ENCODE measurements around the gene GLB1L.
"Not testable (repeated sequence)": the region's sequence is repeated elsewhere in the genome, so short reads cannot be mapped to it uniquely, and the experiment has no call there.

GLB1L gene

DNA sequence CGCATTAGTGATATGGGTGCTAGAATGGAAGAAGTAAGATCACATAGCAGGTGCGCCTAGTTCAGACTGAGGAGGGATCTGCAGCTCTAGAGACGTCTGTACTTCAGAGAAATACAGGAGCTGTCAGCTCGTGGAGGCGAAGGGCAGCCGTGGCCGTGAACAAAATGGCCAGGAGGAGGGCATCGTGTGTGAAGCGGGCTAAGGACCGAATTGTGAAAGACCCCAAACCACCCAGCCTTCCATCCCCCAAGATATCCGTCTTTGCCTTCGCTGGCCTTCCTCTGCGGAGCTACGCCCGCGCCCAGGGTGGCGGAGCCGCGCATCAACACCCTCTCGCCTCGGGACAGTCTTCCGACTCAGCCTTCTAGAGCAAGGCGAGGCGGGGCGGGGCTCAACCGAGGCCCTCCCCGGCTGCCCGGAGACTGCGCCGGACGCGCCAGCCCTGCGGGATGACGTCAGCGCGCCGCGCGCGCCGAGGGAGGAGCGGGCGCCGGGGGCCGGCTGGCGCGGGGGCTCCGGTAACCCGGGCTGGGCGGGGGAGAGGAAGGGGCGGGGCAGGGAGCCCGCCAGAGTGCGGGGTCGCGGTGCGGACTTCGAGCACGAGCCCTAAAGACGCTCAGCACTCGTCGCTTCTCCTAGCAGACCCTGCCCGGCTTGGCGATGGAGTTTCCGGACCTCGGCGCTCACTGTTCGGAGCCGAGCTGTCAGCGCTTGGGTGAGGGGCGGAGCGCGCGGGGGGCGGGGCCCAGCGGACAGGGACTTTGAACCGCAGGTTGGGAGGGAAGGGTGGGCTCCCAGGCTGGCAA lies 38.7 kb downstream of the GLB1L start, which contains the start of gene ZFAND2B:
Gene ZFAND2B (plus strand): TSS at position 455 of the 806 bp plus-strand sequence. CDS start 206 bp downstream, at position 661.
- peak; percentile 84 for DNase-seq (ENCODE audit: low read depth)

DNA sequence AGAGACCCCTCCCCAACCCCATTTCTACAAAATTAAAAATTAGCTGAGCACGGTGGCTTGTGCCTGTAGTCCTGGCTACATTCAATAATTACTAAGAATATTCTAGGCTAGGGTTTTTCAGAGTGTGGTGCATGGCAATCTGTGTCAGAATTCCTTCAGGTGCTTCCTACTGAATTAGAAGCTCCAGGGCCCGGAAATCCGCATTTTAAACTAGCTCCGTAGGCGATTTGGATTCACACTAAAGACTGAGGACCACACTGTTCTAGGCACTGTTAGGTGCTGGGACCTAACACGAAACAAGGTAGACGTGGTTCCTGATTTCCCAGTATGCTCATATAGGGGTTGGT lies 39.3 kb downstream of the GLB1L start:
- no peak for DNase-seq (ENCODE audit: low read depth)

DNA sequence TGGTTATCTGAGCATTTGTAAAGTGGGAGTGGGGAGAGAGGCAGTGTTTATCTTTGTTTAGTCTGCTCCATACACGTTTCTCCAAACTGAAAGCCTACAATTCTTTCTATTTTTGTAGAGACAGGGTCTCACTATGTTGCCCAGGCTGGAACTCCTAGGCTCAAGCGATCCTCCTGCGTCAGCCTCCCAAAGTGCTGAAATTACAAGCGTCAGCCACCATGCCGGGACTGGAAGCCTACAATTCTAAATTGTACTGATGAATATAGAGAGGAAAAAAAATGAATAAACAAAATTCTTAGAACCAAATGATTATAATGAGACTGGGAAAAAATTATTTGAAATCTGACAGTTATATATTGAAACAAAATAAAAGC lies 40.1 kb downstream of the GLB1L start:
- DNase-seq (ENCODE audit: low read depth), result no peak

DNA sequence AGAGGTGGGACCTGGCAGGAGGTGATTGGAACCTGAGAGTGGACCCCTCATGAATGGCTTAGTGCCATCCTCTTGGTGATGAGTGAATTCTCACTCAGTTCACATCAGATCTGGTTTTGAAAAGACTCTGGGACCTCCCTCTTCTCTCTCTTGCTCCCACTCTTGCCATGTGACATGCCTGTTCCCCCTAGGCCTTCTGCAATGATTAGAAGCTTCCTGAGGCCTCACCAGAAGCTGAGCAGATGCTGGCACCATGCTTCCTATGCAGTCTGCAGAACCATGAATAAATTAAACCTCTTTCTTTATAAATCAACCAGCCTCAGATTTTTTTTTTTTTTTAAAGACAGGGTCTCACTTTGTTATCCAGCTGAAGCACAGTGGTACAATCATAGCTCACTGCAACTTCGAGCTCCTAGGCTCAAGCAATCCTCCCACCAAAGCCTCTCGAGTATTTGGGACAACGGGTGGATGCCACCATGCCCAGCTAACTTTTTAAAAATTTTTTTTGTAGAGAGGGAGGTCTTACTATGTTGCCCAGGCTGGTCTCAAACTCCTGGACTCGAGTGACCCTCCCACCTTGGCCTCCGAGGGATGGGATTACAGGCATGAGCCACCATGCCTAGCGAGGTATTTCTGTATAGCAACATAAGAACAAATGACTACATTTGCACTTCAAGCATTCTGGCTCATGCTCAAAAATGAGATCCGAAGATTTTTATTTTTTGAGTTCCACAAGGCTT lies 40.6 kb downstream of the GLB1L start:
- DNase-seq (ENCODE audit: low read depth), result no peak

DNA sequence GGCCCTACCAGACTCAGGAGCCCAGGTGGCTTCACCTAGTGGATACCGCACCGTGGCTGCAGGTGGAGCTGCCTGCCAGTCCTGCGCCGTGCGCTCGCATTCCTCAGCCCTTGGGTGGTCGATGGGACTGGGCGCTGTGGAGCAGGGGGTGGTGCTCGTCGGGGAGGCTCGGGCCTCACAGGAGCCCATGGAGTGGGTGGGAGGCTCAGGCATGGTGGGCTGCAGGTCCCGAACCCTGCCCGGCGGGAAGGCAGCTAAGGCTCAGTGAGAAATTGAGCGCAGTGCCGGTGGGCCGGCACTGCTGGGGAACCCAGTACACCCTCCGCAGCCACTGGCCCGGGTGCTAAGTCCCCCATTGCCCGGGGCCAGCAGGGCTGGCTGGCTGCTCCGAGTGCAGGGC lies 43.9 kb downstream of the GLB1L start:
- DNase-seq (ENCODE audit: low read depth), result not testable (repeated sequence)

DNA sequence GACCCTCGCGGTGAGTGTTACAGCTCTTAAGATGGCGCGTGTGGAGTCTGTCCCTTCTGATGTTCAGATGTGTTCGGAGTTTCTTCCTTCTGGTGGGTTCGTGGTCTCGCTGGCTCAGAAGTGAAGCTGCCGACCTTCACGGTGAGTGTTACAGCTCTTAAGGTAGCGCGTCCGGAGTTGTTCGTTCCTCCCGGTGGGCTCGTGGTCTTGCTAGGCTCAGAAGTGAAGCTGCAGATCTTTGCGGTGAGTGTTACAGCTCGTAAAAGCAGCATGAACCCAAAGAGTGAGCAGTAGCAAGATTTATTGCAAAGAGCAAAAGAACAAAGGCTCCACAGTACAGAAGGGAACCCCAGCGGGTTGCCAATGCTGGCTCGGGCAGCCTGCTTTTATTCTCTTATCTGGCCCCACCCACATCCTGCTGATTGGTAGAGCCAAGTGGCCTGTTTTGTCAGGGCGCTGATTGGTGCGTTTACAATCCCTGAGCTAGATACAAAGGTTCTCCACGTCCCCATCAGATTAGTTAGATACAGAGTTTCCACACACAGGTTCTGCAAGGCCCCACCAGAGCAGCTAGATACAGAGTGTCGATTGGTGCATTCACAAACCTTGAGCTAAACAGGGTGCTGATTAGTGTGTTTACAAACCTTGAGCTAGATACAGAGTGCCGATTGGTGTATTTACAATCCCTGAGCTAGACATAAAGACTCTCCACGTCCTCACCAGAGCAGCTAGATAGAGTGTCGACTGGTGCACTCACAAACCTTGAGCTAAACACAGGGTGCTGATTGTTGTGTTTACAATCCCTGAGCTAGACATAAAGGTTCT lies 44.5 kb downstream of the GLB1L start:
- not testable (repeated sequence) for DNase-seq (ENCODE audit: low read depth)

DNA sequence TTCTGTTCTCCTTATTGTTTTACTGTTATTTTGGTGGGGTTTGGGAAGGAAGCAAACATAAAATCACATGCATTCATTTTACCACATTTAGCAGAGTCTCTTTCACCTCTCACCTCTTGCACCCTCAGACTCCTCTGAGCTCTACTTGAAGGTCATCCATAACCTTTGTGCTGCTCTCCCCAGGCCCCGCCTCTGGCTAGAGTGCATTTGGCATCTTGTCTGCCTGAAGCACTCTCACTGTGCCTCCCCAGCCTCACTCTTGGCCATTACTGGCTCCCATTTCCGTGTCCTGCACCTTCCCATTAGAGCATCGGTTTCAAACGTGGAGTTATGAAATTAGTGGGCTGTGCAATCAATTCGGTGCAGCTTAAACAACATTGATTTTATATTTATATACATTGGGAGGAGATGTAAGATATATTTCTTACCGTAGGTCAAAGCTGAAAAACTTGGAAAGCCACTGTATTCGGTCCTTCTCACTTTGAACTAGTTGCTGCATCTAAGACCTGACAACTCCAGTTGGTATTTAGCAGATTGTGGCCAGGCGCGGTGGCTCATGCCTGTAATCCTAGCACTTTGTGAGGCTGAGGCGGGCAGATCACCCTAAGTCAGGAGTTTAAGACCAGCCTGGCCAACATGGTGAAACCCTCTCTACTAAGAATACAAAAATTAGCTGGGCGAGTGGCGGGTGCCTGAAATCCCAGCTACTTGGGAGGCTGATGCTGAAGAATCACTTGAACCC lies 45.6 kb downstream of the GLB1L start:
- no peak for DNase-seq (ENCODE audit: low read depth)

DNA sequence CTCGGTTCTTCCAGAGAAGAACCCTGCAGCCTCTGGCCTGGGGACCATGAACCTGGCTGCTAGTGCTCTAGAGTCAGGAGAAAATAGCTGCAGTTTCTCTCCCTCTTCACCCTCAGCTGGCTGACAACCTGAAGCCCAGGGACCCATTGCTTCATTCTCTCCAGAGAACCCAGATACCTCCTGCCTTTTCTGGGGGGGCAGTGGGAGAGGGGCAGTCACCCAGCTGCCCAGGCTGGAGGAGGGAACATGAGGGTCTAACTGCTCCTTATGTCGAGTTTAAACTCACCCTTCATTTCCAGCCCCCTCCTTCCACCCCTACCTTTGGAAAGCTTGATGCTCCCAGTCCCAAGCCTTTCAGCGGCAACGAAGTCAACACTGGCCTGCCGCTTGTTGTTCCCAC lies 46.3 kb downstream of the GLB1L start:
- DNase-seq (ENCODE audit: low read depth), result no peak

DNA sequence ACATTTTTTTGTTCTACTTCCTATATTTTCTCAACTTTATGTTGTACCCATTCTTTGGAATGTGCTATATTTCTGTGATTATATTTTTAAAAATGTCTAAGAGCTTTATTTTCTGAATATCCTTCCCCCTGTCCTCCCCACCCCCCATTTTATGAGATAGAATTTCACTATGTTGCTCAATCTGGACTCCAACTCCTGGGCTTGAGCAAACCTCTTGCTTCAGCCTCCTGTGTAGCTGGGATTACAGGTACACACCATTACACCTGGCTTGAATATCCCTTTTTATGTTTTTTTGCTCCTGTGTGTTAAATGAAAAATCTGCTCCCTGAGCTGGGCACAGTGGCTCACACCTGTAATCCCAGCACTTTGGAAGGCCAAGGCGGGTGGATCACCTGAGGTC lies 47.9 kb downstream of the GLB1L start:
- no peak for DNase-seq (ENCODE audit: low read depth)

DNA sequence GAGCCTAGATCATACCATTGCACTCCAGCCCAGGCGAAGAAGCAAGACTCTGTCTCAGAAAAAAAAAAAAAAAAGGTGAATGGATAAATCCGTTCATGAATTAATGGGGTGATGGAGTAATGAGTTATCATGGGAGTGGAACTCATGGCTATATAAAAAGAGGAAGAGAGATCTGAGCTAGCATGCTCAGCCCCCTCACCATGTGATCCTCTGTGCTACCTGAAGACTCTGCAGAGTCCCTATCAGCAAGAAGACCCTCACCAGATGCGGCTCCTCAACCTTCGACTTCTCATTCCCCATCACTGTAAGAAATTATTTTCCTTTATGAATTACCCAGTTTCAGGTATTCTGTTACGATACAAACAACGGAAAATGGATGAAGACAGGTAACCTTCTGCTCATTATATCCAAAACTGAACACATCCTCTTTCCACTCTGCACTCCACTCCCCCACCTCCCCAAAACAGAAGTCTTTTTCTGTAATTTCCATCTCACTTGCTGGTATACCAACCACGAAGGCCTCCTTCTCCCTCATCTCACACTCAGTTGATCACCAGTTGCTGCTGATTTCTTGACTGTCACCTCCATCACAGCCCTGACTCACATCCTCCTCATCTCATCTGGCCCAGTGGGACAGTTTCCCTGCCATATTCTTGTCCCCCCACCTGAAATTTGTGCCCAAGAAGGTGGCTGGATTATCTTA lies 58.3 kb downstream of the GLB1L start:
- no peak for DNase-seq (ENCODE audit: low read depth)
